ENCODE measurements around the gene N4BP2. TPM values are rescaled to one million over a fixed set of nuclear protein-coding genes. Genes with fewer than 3 reads are reported as not detected.
"Not testable (repeated sequence)": the region's sequence is repeated elsewhere in the genome, so short reads cannot be mapped to it uniquely, and the experiment has no call there.

N4BP2 gene
- total and polyA plus RNA-seq, 3 experiments from 2014 or later: 10.3 to 21.1 (median 18.0) TPM

DNA sequence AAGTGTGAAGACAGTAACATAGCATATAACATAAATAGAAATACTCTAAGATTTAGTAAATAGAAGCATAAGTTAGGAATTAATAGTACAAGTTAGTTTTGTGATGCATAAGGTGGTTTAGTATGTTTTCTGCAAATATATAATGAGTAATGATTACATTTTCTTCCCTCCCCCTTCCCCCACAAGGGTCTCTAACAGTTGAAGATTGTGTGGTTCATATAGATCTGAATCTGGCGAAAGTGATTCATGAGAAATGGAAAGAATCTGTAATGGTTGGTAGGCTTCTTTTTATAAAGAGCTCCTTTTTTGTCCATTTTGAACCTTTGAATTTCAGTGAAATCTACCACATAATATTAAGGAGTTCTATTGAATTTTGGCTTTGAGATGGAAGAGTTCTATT is 66.3 kb downstream of the N4BP2 start:
- Mint-ChIP-seq H3K36me3 (peaks cover 0 to 13% (median 11%) of the 10 kb centered on the region in 3 donors), H3K4me3 (no peak overlapping the region)

GRCh38 chr4:40124690-40125089 is 68.0 kb downstream of the N4BP2 start:
- no peak overlapping the region for H3K27ac ChIP-seq (ENCODE audit: low read depth, low read length)

More for the DNA sequence above, 66.3 kb downstream of the N4BP2 start:
- Histone ChIP-seq H3K9me3 (ENCODE audit: low read length) (no peaks in the 10 kb centered on the region), H3K4me3 (ENCODE audit: low read length) (no peak overlapping the region), H3K4me1 (ENCODE audit: insufficient read depth, low read length) (peaks cover 37% of the 10 kb centered on the region), H3K27ac (ENCODE audit: low read depth, low read length) (no peak overlapping the region), H3K36me3 (ENCODE audit: insufficient read depth, low read length) (no peaks in the 10 kb centered on the region), H3K27me3 (ENCODE audit: insufficient read depth, low read length, poor library complexity, severe bottlenecking) (no peaks in the 10 kb centered on the region)
- no peaks in the 10 kb centered on the region for H3K9me3 Mint-ChIP-seq
- ChIA-PET CTCF (interaction anchor here (1.3 kb wide), 1 partner anchor 203 kb away, joined by 4 read pairs; no protein-coding TSS in a partner anchor), POLR2A (no interaction called here)
- H3K27me3 Mint-ChIP-seq: no peaks in the 10 kb centered on the region
- no peak for DNase-seq
- peaks cover 21 to 38% (median 34%) of the 10 kb centered on the region in 3 donors for H3K4me1 Mint-ChIP-seq
- H3K27ac Mint-ChIP-seq: peak overlapping the region in 3 of 8 donors; percentile 2 to 38 (median 37)

DNA sequence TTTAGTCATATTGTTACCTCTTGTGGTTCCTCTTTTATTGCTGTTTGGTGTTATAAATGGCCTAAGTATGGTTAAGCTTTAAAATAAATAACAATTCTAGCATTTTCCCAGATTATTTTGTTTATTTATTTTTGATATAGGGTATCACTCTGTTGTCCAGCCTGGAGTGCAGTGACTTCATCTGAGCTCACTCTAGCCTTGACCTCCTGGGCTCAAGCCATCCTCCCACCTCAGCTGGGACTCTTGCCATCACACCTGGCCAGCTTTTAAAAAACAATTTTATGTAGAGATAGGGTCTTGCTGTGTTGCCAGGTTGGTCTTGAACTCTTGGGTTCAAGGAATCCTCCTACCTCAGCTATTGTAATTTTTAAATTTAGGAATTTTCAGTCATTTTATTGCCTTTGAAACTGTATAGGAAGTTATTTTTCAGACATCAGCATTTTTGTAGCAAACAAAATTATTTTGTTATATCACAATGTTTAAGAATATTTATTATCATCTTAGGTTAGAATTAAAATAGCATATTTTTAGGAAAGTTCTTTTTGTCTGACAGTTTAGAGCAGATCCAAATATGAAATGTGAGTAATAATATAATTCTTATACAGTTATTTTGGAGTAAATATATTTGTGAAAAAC is 73.9 kb downstream of the N4BP2 start:
- H3K4me3 ChIP-seq (ENCODE audit: low read length): no peak overlapping the region
- H3K9me3 Mint-ChIP-seq: no peaks in the 10 kb centered on the region
- peak overlapping the region in 2 of 8 donors; percentile 6 to 78 for H3K27ac Mint-ChIP-seq
- no peak overlapping the region for H3K27ac ChIP-seq (ENCODE audit: low read depth, low read length)
- peaks cover 6% of the 10 kb centered on the region for H3K36me3 ChIP-seq (ENCODE audit: insufficient read depth, low read length)
- H3K4me3 Mint-ChIP-seq: no peak overlapping the region
- H3K27me3 Mint-ChIP-seq: no peaks in the 10 kb centered on the region
- DNase-seq: no peak
- no peaks in the 10 kb centered on the region for H3K27me3 ChIP-seq (ENCODE audit: insufficient read depth, low read length, poor library complexity, severe bottlenecking)
- no peaks in the 10 kb centered on the region for H3K9me3 ChIP-seq (ENCODE audit: low read length)
- CTCF ChIA-PET: interaction anchor here (1.1 to 1.3 kb wide), 3 partner anchors 11 to 195 kb away, joined by 3 to 4 read pairs (median 3); no protein-coding TSS in a partner anchor
- POLR2A ChIA-PET: no interaction called here
- H3K4me1 ChIP-seq (ENCODE audit: insufficient read depth, low read length): peaks cover 13% of the 10 kb centered on the region
- peaks cover 1 to 5% (median 5%) of the 10 kb centered on the region in 3 donors for H3K4me1 Mint-ChIP-seq
- peaks cover 0 to 17% (median 2%) of the 10 kb centered on the region in 3 donors for H3K36me3 Mint-ChIP-seq

More at GRCh38 chr4:40124690-40125089, 68.0 kb downstream of the N4BP2 start:
- peaks cover 37% of the 10 kb centered on the region for H3K4me1 ChIP-seq (ENCODE audit: insufficient read depth, low read length)
- H3K9me3 ChIP-seq (ENCODE audit: low read length): no peaks in the 10 kb centered on the region
- no peak overlapping the region for H3K4me3 ChIP-seq (ENCODE audit: low read length)
- Mint-ChIP-seq H3K36me3 (peaks cover 0 to 8% (median 6%) of the 10 kb centered on the region in 3 donors), H3K27me3 (no peaks in the 10 kb centered on the region), H3K9me3 (no peaks in the 10 kb centered on the region), H3K4me1 (peaks cover 21 to 38% (median 29%) of the 10 kb centered on the region in 3 donors), H3K4me3 (peak overlapping the region in 5 of 7 donors; percentile 24 to 57 (median 39)), H3K27ac (peak overlapping the region; percentile 61 to 88 (median 80))
- POLR2A ChIA-PET: no interaction called here
- no peaks in the 10 kb centered on the region for H3K27me3 ChIP-seq (ENCODE audit: insufficient read depth, low read length, poor library complexity, severe bottlenecking)
- CTCF ChIA-PET: no interaction called here
- DNase-seq: peak in 2 of 5 donors; percentile 67 to 84
- H3K36me3 ChIP-seq (ENCODE audit: insufficient read depth, low read length): no peaks in the 10 kb centered on the region

DNA sequence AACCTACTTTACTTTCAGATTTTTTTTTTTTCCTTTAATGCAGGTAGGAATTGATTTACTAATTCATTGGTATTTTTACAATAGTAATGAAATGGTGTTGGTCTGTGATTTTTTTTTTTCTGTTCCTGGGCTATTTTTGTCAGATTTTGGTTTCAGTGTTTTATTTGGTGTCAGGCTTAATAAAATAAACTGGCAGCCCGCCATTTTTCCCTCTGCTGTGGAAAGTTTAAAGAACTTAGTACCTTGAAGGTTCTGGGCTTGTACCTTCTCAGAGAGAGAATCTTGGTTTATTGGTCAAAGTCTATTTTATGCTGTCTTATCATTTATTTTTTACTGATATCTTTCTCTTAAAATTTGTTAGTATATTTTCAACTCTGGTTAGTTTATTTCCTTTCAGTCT is 76.2 kb downstream of the N4BP2 start:
- Histone ChIP-seq H3K9me3 (ENCODE audit: low read length) (no peaks in the 10 kb centered on the region), H3K4me1 (ENCODE audit: insufficient read depth, low read length) (no peaks in the 10 kb centered on the region), H3K27me3 (ENCODE audit: insufficient read depth, low read length, poor library complexity, severe bottlenecking) (no peaks in the 10 kb centered on the region), H3K4me3 (ENCODE audit: low read length) (no peak overlapping the region), H3K36me3 (ENCODE audit: insufficient read depth, low read length) (peaks cover 6% of the 10 kb centered on the region), H3K27ac (ENCODE audit: low read depth, low read length) (no peak overlapping the region)
- ChIA-PET POLR2A (interaction anchor here (0.8 kb wide), 1 partner anchor 122 kb away, joined by 6 read pairs; no protein-coding TSS in a partner anchor), CTCF (interaction anchor here (1.0 kb wide), 2 partner anchors 184 to 192 kb away, joined by 3 read pairs; no protein-coding TSS in a partner anchor)
- no peaks in the 10 kb centered on the region for H3K9me3 Mint-ChIP-seq
- no peak overlapping the region for H3K4me3 Mint-ChIP-seq
- H3K4me1 Mint-ChIP-seq: peaks cover 0 to 6% (median 4%) of the 10 kb centered on the region in 3 donors
- no peaks in the 10 kb centered on the region for H3K27me3 Mint-ChIP-seq
- no peak overlapping the region for H3K27ac Mint-ChIP-seq
- H3K36me3 Mint-ChIP-seq: peaks cover 4 to 31% (median 13%) of the 10 kb centered on the region in 3 donors
- DNase-seq: no peak

DNA sequence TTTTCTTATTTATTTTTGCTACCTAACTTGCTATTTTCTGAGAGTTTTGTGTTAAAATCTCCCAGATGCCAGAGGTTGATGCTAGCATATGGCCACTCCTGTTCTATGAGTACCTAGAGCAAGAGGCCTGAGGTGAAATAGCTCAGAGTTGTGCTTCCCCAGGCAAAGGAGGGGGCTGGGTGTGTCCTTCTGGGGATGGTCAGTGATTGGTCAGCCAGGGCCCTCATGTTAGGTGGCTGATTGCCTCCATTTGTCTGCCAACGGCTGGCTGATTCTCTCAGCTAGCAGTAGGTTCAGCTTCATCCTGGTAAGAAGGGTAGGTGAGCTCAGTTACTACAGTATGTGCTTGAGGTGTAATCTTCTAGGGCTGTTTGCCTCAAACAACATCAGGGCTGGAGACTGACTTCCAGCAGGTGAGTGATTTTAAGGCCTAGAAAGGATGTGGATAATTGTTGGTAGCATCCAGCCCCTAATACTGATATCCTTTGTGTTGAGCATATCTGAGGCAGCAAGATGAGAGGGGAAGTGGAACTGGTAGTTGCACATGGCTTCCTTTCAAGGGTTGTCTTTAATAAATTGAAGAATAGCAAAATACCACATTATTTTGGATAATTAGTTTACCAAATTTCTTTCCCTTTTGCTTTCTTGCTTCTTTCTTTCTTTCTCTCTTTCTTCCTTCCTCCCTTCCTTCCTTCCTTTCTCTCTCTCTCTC is 77.7 kb downstream of the N4BP2 start:
- no peak overlapping the region for H3K4me3 Mint-ChIP-seq
- ChIA-PET POLR2A (interaction anchor here (0.6 kb wide), 1 partner anchor 10 kb away, joined by 3 read pairs; no protein-coding TSS in a partner anchor), CTCF (no interaction called here)

DNA sequence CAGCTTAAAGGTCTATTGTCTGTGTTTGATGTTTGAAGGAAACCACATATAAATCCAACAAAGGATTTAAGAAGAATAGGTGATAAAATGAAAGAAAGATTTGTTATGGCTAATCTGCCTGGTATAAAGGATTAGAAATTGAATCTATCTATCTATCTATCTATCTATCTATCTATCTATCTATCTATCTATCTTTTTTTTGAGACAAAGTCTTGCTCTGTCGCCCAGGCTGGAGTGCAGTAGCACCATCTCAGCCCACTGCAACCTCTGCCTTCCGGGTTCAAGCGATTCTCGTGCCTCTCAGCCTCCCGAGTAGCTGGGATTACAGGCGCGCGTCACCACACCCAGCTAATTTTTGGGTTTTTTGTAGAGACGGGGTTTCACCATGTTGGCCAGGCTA is 79.6 kb downstream of the N4BP2 start:
- Mint-ChIP-seq H3K36me3 (peaks cover 5 to 41% (median 18%) of the 10 kb centered on the region in 3 donors), H3K4me1 (peaks cover 4 to 12% (median 11%) of the 10 kb centered on the region in 3 donors)
- DNase-seq; H3K27me3 ChIP-seq (ENCODE audit: insufficient read depth, low read length, poor library complexity, severe bottlenecking); H3K4me3 Mint-ChIP-seq; H3K4me3 ChIP-seq (ENCODE audit: low read length); H3K27ac Mint-ChIP-seq; H3K36me3 ChIP-seq (ENCODE audit: insufficient read depth, low read length); H3K27me3 Mint-ChIP-seq; H3K9me3 ChIP-seq (ENCODE audit: low read length); H3K9me3 Mint-ChIP-seq; H3K27ac ChIP-seq (ENCODE audit: low read depth, low read length); POLR2A ChIA-PET; H3K4me1 ChIP-seq (ENCODE audit: insufficient read depth, low read length): not testable (repeated sequence)
- CTCF ChIA-PET: interaction anchor here (0.9 kb wide), 1 partner anchor 13 kb away, joined by 4 read pairs; no protein-coding TSS in a partner anchor

More for the DNA sequence above, 77.7 kb downstream of the N4BP2 start:
- H3K36me3 Mint-ChIP-seq: peaks cover 5 to 39% (median 15%) of the 10 kb centered on the region in 3 donors
- peaks cover 6% of the 10 kb centered on the region for H3K36me3 ChIP-seq (ENCODE audit: insufficient read depth, low read length)
- no peak for DNase-seq
- no peaks in the 10 kb centered on the region for H3K9me3 ChIP-seq (ENCODE audit: low read length)
- peaks cover 4 to 12% (median 11%) of the 10 kb centered on the region in 3 donors for H3K4me1 Mint-ChIP-seq
- H3K27ac Mint-ChIP-seq: peak overlapping the region in 1 of 8 donors; percentile 57
- no peak overlapping the region for H3K27ac ChIP-seq (ENCODE audit: low read depth, low read length)
- no peaks in the 10 kb centered on the region for H3K9me3 Mint-ChIP-seq
- H3K27me3 Mint-ChIP-seq: no peaks in the 10 kb centered on the region
- H3K4me1 ChIP-seq (ENCODE audit: insufficient read depth, low read length): no peaks in the 10 kb centered on the region
- H3K4me3 ChIP-seq (ENCODE audit: low read length): no peak overlapping the region
- H3K27me3 ChIP-seq (ENCODE audit: insufficient read depth, low read length, poor library complexity, severe bottlenecking): no peaks in the 10 kb centered on the region

- POLR2A ChIA-PET: interaction anchor here (0.7 kb wide), 1 partner anchor 264 kb away, joined by 3 read pairs; no protein-coding TSS in a partner anchor
- Mint-ChIP-seq H3K4me3 (no peak overlapping the region), H3K9me3 (no peaks in the 10 kb centered on the region), H3K27me3 (no peaks in the 10 kb centered on the region), H3K27ac (peak overlapping the region in 2 of 8 donors; percentile 4 to 20), H3K36me3 (peaks cover 12 to 52% (median 18%) of the 10 kb centered on the region in 3 donors), H3K4me1 (peaks cover 4 to 12% (median 11%) of the 10 kb centered on the region in 3 donors)
- no peak overlapping the region for H3K27ac ChIP-seq (ENCODE audit: low read depth, low read length)
- H3K36me3 ChIP-seq (ENCODE audit: insufficient read depth, low read length): peaks cover 4% of the 10 kb centered on the region
- no peaks in the 10 kb centered on the region for H3K9me3 ChIP-seq (ENCODE audit: low read length)
- H3K27me3 ChIP-seq (ENCODE audit: insufficient read depth, low read length, poor library complexity, severe bottlenecking): no peaks in the 10 kb centered on the region
- CTCF ChIA-PET: no interaction called here
- H3K4me3 ChIP-seq (ENCODE audit: low read length): no peak overlapping the region
- H3K4me1 ChIP-seq (ENCODE audit: insufficient read depth, low read length): no peaks in the 10 kb centered on the region
- DNase-seq: no peak
These were observed 83.5 kb downstream of the N4BP2 start for GRCh38 chr4:40140196-40140595.

GRCh38 chr4:40140597-40140996 is 83.9 kb downstream of the N4BP2 start:
- H3K4me3 Mint-ChIP-seq; H3K27ac ChIP-seq (ENCODE audit: low read depth, low read length); H3K27ac Mint-ChIP-seq; H3K4me3 ChIP-seq (ENCODE audit: low read length); CTCF ChIA-PET; H3K9me3 ChIP-seq (ENCODE audit: low read length); POLR2A ChIA-PET; H3K4me1 ChIP-seq (ENCODE audit: insufficient read depth, low read length); H3K27me3 Mint-ChIP-seq; H3K27me3 ChIP-seq (ENCODE audit: insufficient read depth, low read length, poor library complexity, severe bottlenecking); H3K9me3 Mint-ChIP-seq; DNase-seq; H3K36me3 ChIP-seq (ENCODE audit: insufficient read depth, low read length): not testable (repeated sequence)
- peaks cover 4 to 12% (median 11%) of the 10 kb centered on the region in 3 donors for H3K4me1 Mint-ChIP-seq
- peaks cover 12 to 53% (median 16%) of the 10 kb centered on the region in 3 donors for H3K36me3 Mint-ChIP-seq

Data from CD8-positive, alpha-beta memory T cell (primary cell).